Breast epithelium (tissue), 3 donors: ENCODE measurements around the gene PSMD2.
"Not testable (repeated sequence)": the region's sequence is repeated elsewhere in the genome, so short reads cannot be mapped to it uniquely, and the experiment has no call there.

Experiments
- POLR2A ChIP-seq: fragments of 450-650 bp; IDR thresholded peaks from one replicate; pipeline ENCODE4 v1.6.1; 2016; ENCODE audit warnings: antibody characterized with exemption, mild to moderate bottlenecking, moderate library complexity
- POLR2AphosphoS5 ChIP-seq, 3 donors: sonication (generic); formaldehyde crosslinking; IDR thresholded peaks; one replicate each; pipeline ENCODE4 v1.6.1; 2017; ENCODE audit warnings: antibody characterized with exemption in 3 of 3
- TF ChIP-seq, protein P1 (sequence below), 3 donors: fragments of 450-650 bp; IDR thresholded peaks; one replicate each; pipeline ENCODE4 v1.5.1; 2016 to 2017; ENCODE audit warnings: antibody characterized with exemption in 3 of 3, mild to moderate bottlenecking in 3 of 3, moderate library complexity in 3 of 3

GRCh38 chr3:184339451-184340135, 40.6 kb downstream of the PSMD2 start:
- TF ChIP-seq, protein P1, sequence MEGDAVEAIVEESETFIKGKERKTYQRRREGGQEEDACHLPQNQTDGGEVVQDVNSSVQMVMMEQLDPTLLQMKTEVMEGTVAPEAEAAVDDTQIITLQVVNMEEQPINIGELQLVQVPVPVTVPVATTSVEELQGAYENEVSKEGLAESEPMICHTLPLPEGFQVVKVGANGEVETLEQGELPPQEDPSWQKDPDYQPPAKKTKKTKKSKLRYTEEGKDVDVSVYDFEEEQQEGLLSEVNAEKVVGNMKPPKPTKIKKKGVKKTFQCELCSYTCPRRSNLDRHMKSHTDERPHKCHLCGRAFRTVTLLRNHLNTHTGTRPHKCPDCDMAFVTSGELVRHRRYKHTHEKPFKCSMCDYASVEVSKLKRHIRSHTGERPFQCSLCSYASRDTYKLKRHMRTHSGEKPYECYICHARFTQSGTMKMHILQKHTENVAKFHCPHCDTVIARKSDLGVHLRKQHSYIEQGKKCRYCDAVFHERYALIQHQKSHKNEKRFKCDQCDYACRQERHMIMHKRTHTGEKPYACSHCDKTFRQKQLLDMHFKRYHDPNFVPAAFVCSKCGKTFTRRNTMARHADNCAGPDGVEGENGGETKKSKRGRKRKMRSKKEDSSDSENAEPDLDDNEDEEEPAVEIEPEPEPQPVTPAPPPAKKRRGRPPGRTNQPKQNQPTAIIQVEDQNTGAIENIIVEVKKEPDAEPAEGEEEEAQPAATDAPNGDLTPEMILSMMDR (IDR thresholded peaks at IDR 0.05): not testable (repeated sequence)
- not testable (repeated sequence) for TF ChIP-seq POLR2A; POLR2AphosphoS5 (IDR thresholded peaks at IDR 0.05)
